Neural crest cell (in vitro differentiated cells): ENCODE measurements around the gene PTPRG. TPM values are rescaled to one million over a fixed set of nuclear protein-coding genes. Genes with fewer than 3 reads are reported as not detected.

Experiments used
- DNase-seq: peaks from one replicate; pipeline ENCODE4 v3.0.0; 2021; ENCODE audit warnings: low read depth, mixed read lengths, low spot score
- H3K27ac Mint-ChIP-seq: one replicate; pipeline ENCODE4 v1.8.0; 2021; ENCODE audit warnings: mild to moderate bottlenecking, mixed read lengths; ENCODE audit not compliant: unreplicated experiment
- H3K27me3 Mint-ChIP-seq: 2 replicates; pipeline ENCODE4 v1.8.0; 2021; ENCODE audit warnings: low read depth, mild to moderate bottlenecking, mixed read lengths
- H3K36me3 Mint-ChIP-seq: 2 replicates; pipeline ENCODE4 v1.8.0; 2021; ENCODE audit warnings: low read depth, mild to moderate bottlenecking, mixed read lengths
- H3K4me1 Mint-ChIP-seq: 2 replicates; pipeline ENCODE4 v1.8.0; 2021; ENCODE audit warnings: mixed read lengths
- H3K4me3 Mint-ChIP-seq: one replicate; pipeline ENCODE4 v1.8.0; 2021; ENCODE audit warnings: mild to moderate bottlenecking, mixed read lengths
- H3K9me3 Mint-ChIP-seq: 2 replicates; pipeline ENCODE4 v1.8.0; 2021; ENCODE audit warnings: mixed read lengths
- total RNA-seq: library from RNA; stranded (reverse); gene quantifications from 2 replicates; pipeline ENCODE4 v1.2.1, GENCODE V29; 2021
- TF ChIP-seq, protein P1 (sequence below): fragments of 200-600 bp; sonication (generic); conservative IDR thresholded peaks from 2 replicates; pipeline ENCODE4 v1.5.0; 2021; ENCODE audit warnings: antibody characterized with exemption, mild to moderate bottlenecking

Gene PTPRG
- total RNA-seq, 1 donor from 2014 or later = 41.2 TPM

DNA sequence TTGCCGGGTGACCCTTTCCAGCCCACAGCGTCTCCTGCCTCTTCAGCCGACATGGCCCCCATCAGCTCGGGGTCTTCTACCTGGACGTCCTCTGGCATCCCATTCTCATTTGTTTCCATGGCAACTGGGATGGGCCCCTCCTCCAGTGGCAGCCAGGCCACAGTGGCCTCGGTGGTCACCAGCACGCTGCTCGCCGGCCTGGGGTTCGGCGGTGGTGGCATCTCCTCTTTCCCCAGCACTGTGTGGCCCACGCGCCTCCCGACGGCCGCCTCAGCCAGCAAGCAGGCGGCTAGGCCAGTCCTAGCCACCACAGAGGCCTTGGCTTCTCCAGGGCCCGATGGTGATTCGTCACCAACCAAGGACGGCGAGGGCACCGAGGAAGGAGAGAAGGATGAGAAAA, 641.8 kb downstream of the PTPRG start:
- H3K27ac Mint-ChIP-seq = no peak overlapping the region
- no peak overlapping the region for H3K4me3 Mint-ChIP-seq
- H3K36me3 Mint-ChIP-seq = peaks cover 8% of the 10 kb centered on the region
- DNase-seq = no peak
- no peaks in the 10 kb centered on the region for H3K9me3 Mint-ChIP-seq
- no peaks in the 10 kb centered on the region for H3K27me3 Mint-ChIP-seq
- TF ChIP-seq, protein P1, sequence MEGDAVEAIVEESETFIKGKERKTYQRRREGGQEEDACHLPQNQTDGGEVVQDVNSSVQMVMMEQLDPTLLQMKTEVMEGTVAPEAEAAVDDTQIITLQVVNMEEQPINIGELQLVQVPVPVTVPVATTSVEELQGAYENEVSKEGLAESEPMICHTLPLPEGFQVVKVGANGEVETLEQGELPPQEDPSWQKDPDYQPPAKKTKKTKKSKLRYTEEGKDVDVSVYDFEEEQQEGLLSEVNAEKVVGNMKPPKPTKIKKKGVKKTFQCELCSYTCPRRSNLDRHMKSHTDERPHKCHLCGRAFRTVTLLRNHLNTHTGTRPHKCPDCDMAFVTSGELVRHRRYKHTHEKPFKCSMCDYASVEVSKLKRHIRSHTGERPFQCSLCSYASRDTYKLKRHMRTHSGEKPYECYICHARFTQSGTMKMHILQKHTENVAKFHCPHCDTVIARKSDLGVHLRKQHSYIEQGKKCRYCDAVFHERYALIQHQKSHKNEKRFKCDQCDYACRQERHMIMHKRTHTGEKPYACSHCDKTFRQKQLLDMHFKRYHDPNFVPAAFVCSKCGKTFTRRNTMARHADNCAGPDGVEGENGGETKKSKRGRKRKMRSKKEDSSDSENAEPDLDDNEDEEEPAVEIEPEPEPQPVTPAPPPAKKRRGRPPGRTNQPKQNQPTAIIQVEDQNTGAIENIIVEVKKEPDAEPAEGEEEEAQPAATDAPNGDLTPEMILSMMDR = no peak
- H3K4me1 Mint-ChIP-seq = no peaks in the 10 kb centered on the region

DNA sequence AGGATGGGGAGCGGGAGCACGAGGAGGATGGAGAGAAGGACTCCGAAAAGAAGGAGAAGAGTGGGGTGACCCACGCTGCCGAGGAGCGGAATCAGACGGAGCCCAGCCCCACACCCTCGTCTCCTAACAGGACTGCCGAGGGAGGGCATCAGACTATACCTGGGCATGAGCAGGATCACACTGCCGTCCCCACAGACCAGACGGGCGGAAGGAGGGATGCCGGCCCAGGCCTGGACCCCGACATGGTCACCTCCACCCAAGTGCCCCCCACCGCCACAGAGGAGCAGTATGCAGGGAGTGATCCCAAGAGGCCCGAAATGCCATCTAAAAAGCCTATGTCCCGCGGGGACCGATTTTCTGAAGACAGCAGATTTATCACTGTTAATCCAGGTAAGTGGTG, 642.2 kb downstream of the PTPRG start:
- H3K27me3 Mint-ChIP-seq = no peaks in the 10 kb centered on the region
- H3K4me1 Mint-ChIP-seq = no peaks in the 10 kb centered on the region
- no peaks in the 10 kb centered on the region for H3K9me3 Mint-ChIP-seq
- no peak for DNase-seq
- H3K4me3 Mint-ChIP-seq = no peak overlapping the region
- H3K27ac Mint-ChIP-seq = no peak overlapping the region
- TF ChIP-seq, protein P1 = no peak
- H3K36me3 Mint-ChIP-seq = peaks cover 8% of the 10 kb centered on the region

DNA sequence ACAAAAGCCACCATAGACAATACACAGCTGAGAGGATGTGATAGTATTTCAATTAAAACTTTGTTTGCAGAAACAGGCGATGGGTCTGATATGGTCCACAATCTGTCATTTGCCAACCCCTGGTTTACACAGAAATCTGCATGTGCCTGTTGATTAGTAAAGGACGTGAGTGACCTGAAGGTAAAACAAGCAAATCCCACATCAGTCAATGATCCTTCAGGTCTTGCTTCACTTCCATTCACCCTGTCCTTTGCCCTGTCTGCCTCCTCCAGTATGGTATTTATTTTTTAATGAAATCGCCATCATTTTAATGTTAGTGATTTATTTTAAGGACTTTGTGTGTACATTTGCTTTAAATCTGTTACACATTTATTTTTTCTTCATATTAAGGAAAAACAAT, 645.8 kb downstream of the PTPRG start:
- Mint-ChIP-seq H3K27me3 (no peaks in the 10 kb centered on the region), H3K4me1 (no peaks in the 10 kb centered on the region), H3K27ac (no peak overlapping the region), H3K4me3 (no peak overlapping the region), H3K36me3 (peaks cover 8% of the 10 kb centered on the region), H3K9me3 (no peaks in the 10 kb centered on the region)
- no peak for DNase-seq
- TF ChIP-seq, protein P1 = no peak

DNA sequence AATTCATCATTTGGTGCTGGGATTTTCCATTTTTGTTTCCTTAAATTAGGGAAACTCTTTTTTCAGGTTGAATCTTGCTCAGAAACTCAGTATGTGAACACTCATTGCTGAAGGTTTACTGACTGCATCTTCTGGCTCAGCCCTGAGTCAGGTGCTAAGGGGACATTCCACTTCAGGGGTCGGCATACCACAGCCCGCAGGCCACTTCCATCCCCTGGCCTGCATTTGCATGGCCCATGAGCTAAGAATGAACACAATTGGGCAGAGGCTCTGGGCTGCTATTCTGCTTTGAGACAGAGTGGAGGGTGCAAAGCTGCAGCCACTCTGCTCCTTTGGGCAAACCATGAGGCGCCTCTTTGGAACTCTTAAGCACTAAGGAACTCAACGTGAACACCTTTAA, 647.0 kb downstream of the PTPRG start:
- no peak overlapping the region for H3K27ac Mint-ChIP-seq
- TF ChIP-seq, protein P1 = no peak
- H3K4me1 Mint-ChIP-seq = no peaks in the 10 kb centered on the region
- no peak for DNase-seq
- H3K27me3 Mint-ChIP-seq = no peaks in the 10 kb centered on the region
- H3K36me3 Mint-ChIP-seq = peaks cover 6% of the 10 kb centered on the region
- no peaks in the 10 kb centered on the region for H3K9me3 Mint-ChIP-seq
- H3K4me3 Mint-ChIP-seq = no peak overlapping the region

DNA sequence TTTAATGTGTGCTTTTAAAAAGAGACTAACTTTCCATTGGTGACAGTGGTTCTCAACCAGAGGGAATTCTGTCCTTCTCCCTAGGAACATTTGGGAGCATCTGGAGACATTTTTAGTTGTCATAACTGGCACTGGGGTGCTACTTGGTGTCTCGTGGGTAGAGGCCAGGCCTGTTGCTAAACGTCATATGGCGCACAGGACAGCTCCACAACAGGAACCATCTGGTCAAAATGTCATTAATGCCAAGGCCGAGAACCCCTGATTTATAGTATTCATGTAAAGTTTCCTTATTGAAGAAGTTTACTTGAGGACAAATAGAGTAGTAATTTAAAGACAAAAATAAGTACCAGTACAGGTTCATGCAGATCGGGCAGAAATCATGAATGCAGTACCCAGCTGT, 647.7 kb downstream of the PTPRG start:
- H3K4me3 Mint-ChIP-seq = no peak overlapping the region
- no peaks in the 10 kb centered on the region for H3K4me1 Mint-ChIP-seq
- TF ChIP-seq, protein P1 = no peak
- H3K36me3 Mint-ChIP-seq = peaks cover 5% of the 10 kb centered on the region
- no peak for DNase-seq
- H3K27ac Mint-ChIP-seq = no peak overlapping the region
- H3K9me3 Mint-ChIP-seq = no peaks in the 10 kb centered on the region
- H3K27me3 Mint-ChIP-seq = no peaks in the 10 kb centered on the region

DNA sequence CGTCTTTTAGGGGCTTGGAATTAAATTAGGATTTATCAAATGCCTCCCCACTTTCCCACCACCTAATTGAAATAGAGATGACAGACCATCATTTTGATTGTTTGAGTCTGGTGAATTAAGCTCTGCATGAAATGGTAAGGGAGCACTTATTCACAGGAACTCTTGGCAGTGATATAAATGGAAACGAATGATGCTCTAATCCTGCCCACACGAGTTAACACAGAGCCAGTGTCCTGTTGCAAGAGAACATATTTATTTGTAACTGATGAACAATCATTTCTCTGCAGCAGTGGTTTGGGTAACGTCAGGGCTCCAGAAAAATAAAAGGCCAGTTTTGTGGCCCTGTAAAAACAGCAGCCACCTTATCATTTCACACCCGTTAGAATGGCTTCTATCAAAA, 648.6 kb downstream of the PTPRG start:
- no peak for DNase-seq
- Mint-ChIP-seq H3K27ac (no peak overlapping the region), H3K4me3 (no peak overlapping the region), H3K27me3 (no peaks in the 10 kb centered on the region), H3K4me1 (no peaks in the 10 kb centered on the region), H3K9me3 (no peaks in the 10 kb centered on the region), H3K36me3 (peaks cover 5% of the 10 kb centered on the region)
- TF ChIP-seq, protein P1 = no peak
